Measurements from ENCODE around the gene SKIC8.
A peak's percentile ranks its signal among the peaks of the same experiment; 100 is the strongest.

SKIC8 gene

GRCh38 chr15:78321786-78322185 is 22.4 kb upstream of the SKIC8 start:
- no peak for DNase-seq

- DNase-seq, result no peak
These were observed 21.7 kb upstream of the SKIC8 start for GRCh38 chr15:78321041-78321570.

- DNase-seq, result no peak
These were observed 20.8 kb upstream of the SKIC8 start for GRCh38 chr15:78320183-78320582.

- no peak for DNase-seq
These were observed 20.2 kb upstream of the SKIC8 start for GRCh38 chr15:78319588-78319987.

GRCh38 chr15:78317145-78317836 is 17.9 kb upstream of the SKIC8 start:
- no peak for DNase-seq

- DNase-seq, result peak; percentile 10 to 32
These were observed 17.1 kb upstream of the SKIC8 start for GRCh38 chr15:78316283-78317083.

GRCh38 chr15:78315686-78316282 is 16.4 kb upstream of the SKIC8 start:
- peak; percentile 19 to 46 for DNase-seq

GRCh38 chr15:78314181-78314581 is 14.8 kb upstream of the SKIC8 start:
- no peak for DNase-seq

- no peak for DNase-seq
These were observed 14.0 kb upstream of the SKIC8 start for GRCh38 chr15:78313383-78313782.

- DNase-seq, result no peak
These were observed 13.5 kb upstream of the SKIC8 start for GRCh38 chr15:78312957-78313356.

- DNase-seq, result no peak
These were observed 13.1 kb upstream of the SKIC8 start for GRCh38 chr15:78312536-78312935.

- no peak for DNase-seq
These were observed 11.9 kb upstream of the SKIC8 start for GRCh38 chr15:78311292-78311691.

- peak; percentile 75 to 79 for DNase-seq
These were observed 9.1 kb upstream of the SKIC8 start for GRCh38 chr15:78308422-78309032.

GRCh38 chr15:78307976-78308375 is 8.6 kb upstream of the SKIC8 start:
- no peak for DNase-seq

GRCh38 chr15:78306176-78306774 is 6.9 kb upstream of the SKIC8 start:
- DNase-seq, result no peak

GRCh38 chr15:78304216-78305066 is 5.0 kb upstream of the SKIC8 start:
- no peak for DNase-seq

- DNase-seq, result no peak
These were observed 3.3 kb upstream of the SKIC8 start for GRCh38 chr15:78302579-78303312.

GRCh38 chr15:78301828-78302227 is 2.4 kb upstream of the SKIC8 start:
- no peak for DNase-seq

- no peak for DNase-seq
These were observed 1.9 kb upstream of the SKIC8 start for GRCh38 chr15:78301326-78301725.

- no peak for DNase-seq
These were observed 7.2 kb downstream of the SKIC8 start for GRCh38 chr15:78292219-78292618.

GRCh38 chr15:78291698-78292097 is 7.7 kb downstream of the SKIC8 start:
- DNase-seq, result no peak
